Calu3 (cell line): ENCODE results near the gene PRR15L. TPM values are rescaled to one million over a fixed set of nuclear protein-coding genes. Genes with fewer than 3 reads are reported as not detected.

Experiments
- BruUV-seq: library from RNA; stranded (reverse); fragments of 400-500 nt; replicated peaks from 2 replicates; lab custom pipeline; 2021; lab: Mats Ljungman, UMichigan
- CTCF ChIA-PET: fragments of 300-600 bp; sonication (Branson Sonifier 250); formaldehyde crosslinking; loops from one replicate; lab custom pipeline; 2022; ENCODE audit warnings: antibody characterized with exemption; lab: Charles Lee
- DNase-seq: peaks from one replicate; pipeline ENCODE4 v3.0.0; 2022
- H3K27ac Mint-ChIP-seq: one replicate; pipeline ENCODE4 v1.8.0; 2022; ENCODE audit warnings: mixed read lengths; ENCODE audit not compliant: unreplicated experiment
- H3K27me3 Mint-ChIP-seq: one replicate; pipeline ENCODE4 v1.8.0; 2022; ENCODE audit warnings: mixed read lengths; ENCODE audit not compliant: unreplicated experiment
- H3K36me3 Mint-ChIP-seq: one replicate; pipeline ENCODE4 v1.8.0; 2022; ENCODE audit warnings: mild to moderate bottlenecking, moderate library complexity, mixed read lengths; ENCODE audit not compliant: insufficient read depth, unreplicated experiment
- H3K4me1 Mint-ChIP-seq: one replicate; pipeline ENCODE4 v1.8.0; 2022; ENCODE audit warnings: mild to moderate bottlenecking, low read depth, mixed read lengths; ENCODE audit not compliant: unreplicated experiment
- H3K4me3 Mint-ChIP-seq: one replicate; pipeline ENCODE4 v1.8.0; 2022; ENCODE audit warnings: mild to moderate bottlenecking, low read depth, moderate library complexity, mixed read lengths; ENCODE audit not compliant: unreplicated experiment
- H3K9me3 Mint-ChIP-seq: one replicate; pipeline ENCODE4 v1.8.0; 2022; ENCODE audit warnings: low read depth, mixed read lengths; ENCODE audit not compliant: unreplicated experiment
- CTCF ChIP-seq: fragments of 200-600 bp; IDR thresholded peaks from one replicate; pipeline ENCODE4 v1.8.0; 2022; ENCODE audit warnings: antibody characterized with exemption; ENCODE audit not compliant: unreplicated experiment
- intact Hi-C: fragments of 100-400 bp; cut with micrococcal nuclease; formaldehyde crosslinking; loops from one replicate; pipeline ENCODE4 v1.10.0; 2022; ENCODE audit not compliant: unreplicated experiment
- total RNA-seq: library from RNA; stranded (reverse); gene quantifications from 2 replicates; pipeline ENCODE4 v1.2.3, GENCODE V29; 2022

Gene PRR15L
- total RNA-seq, 1 experiment from 2014 or later = 30.2 TPM

GRCh38 chr17:47929218-47930000 lies 28.3 kb downstream of the PRR15L start:
- BruUV-seq = no TSS peak
- intact Hi-C loops = no loop called here
- CTCF ChIA-PET = no interaction called here
- Mint-ChIP-seq H3K4me3 (no peak overlapping the region), H3K4me1 (no peaks in the 10 kb centered on the region), H3K27ac (no peak overlapping the region), H3K27me3 (no peaks in the 10 kb centered on the region), H3K9me3 (no peaks in the 10 kb centered on the region), H3K36me3 (peaks cover 25% of the 10 kb centered on the region)
- no peak for TF ChIP-seq CTCF
- DNase-seq = no peak

- no peak for TF ChIP-seq CTCF
- CTCF ChIA-PET = no interaction called here
- no peaks in the 10 kb centered on the region for H3K9me3 Mint-ChIP-seq
- no peak for DNase-seq
- H3K36me3 Mint-ChIP-seq = peaks cover 23% of the 10 kb centered on the region
- H3K27me3 Mint-ChIP-seq = no peaks in the 10 kb centered on the region
- TSS peak; percentile 53 for BruUV-seq
- H3K27ac Mint-ChIP-seq = peak overlapping the region; percentile 3
- intact Hi-C loops = no loop called here
- no peaks in the 10 kb centered on the region for H3K4me1 Mint-ChIP-seq
- H3K4me3 Mint-ChIP-seq = no peak overlapping the region
Measured at GRCh38 chr17:47928415-47928814, 29.3 kb downstream of the PRR15L start.

- CTCF ChIA-PET = no interaction called here
- H3K27ac Mint-ChIP-seq = peak overlapping the region; percentile 3
- no peaks in the 10 kb centered on the region for H3K4me1 Mint-ChIP-seq
- no TSS peak for BruUV-seq
- H3K27me3 Mint-ChIP-seq = no peaks in the 10 kb centered on the region
- H3K36me3 Mint-ChIP-seq = peaks cover 23% of the 10 kb centered on the region
- intact Hi-C loops = no loop called here
- no peaks in the 10 kb centered on the region for H3K9me3 Mint-ChIP-seq
- TF ChIP-seq CTCF = no peak
- H3K4me3 Mint-ChIP-seq = no peak overlapping the region
- DNase-seq = no peak
Measured at GRCh38 chr17:47927821-47928400, 29.8 kb downstream of the PRR15L start.

- Mint-ChIP-seq H3K4me1 (no peaks in the 10 kb centered on the region), H3K36me3 (peaks cover 21% of the 10 kb centered on the region), H3K4me3 (no peak overlapping the region), H3K27me3 (no peaks in the 10 kb centered on the region), H3K27ac (no peak overlapping the region), H3K9me3 (no peaks in the 10 kb centered on the region)
- CTCF ChIA-PET = interaction anchor here (0.6 kb wide), 1 partner anchor 16 kb away, joined by 3 read pairs; the partner anchor contains the start of gene PNPO
- no peak for DNase-seq
- intact Hi-C loops = no loop called here
- no TSS peak for BruUV-seq
- TF ChIP-seq CTCF = no peak
Measured at GRCh38 chr17:47925678-47925988, 32.0 kb downstream of the PRR15L start.
